IMR-90 (cell line): ENCODE measurements around the gene KAT6B. TPM values are rescaled to one million over a fixed set of nuclear protein-coding genes. Genes with fewer than 3 reads are reported as not detected.

Experiments
- ATAC-seq: fragments of 200-7000 bp; cut with Tn5 transposase; 2 replicates; pipeline ENCODE4 v1.9.1; 2020; ENCODE audit warnings: low read depth, mild to moderate bottlenecking, moderate library complexity
- BruUV-seq: library from RNA; stranded (reverse); fragments of 400-500 nt; replicated peaks from 2 replicates; lab custom pipeline; 2021; lab: Mats Ljungman, UMichigan
- CTCF ChIA-PET: fragments of 300-600 bp; formaldehyde crosslinking; extraction: SDS; loops from one replicate; lab custom pipeline; 2021; ENCODE audit warnings: antibody characterized with exemption; lab: Yijun Ruan, JAX
- POLR2A ChIA-PET: fragments of 300-600 bp; sonication (Branson Sonifier 250); formaldehyde crosslinking; loops from one replicate; lab custom pipeline; 2022; ENCODE audit warnings: antibody characterized with exemption; ENCODE audit not compliant: unreplicated experiment; lab: Charles Lee
- DNase-seq: peaks from one replicate; pipeline ENCODE4 v3.0.0; 2013
- H2AFZ ChIP-seq: replicated peaks from 2 replicates; pipeline ENCODE3; 2013; ENCODE audit warnings: low read length, mild to moderate bottlenecking; ENCODE audit not compliant: poor library complexity
- H2AK5ac ChIP-seq: 2 replicates; pipeline ENCODE4 v1.6.1; 2013; ENCODE audit warnings: low read depth, low read length, inconsistent platforms
- H2AK9ac ChIP-seq: replicated peaks from 2 replicates; pipeline ENCODE3; 2013; ENCODE audit warnings: mild to moderate bottlenecking, low read depth, low read length, moderate library complexity; ENCODE audit not compliant: poor library complexity
- H2BK120ac ChIP-seq: 2 replicates; pipeline ENCODE4 v1.6.1; 2013; ENCODE audit warnings: low read depth, low read length, inconsistent platforms
- H2BK15ac ChIP-seq: 3 replicates; pipeline ENCODE4 v1.6.1; 2013; ENCODE audit warnings: low read depth, low read length, inconsistent platforms
- H2BK20ac ChIP-seq: 2 replicates; pipeline ENCODE4 v1.6.1; 2013; ENCODE audit warnings: low read depth, mild to moderate bottlenecking, inconsistent platforms, low read length, moderate library complexity
- H2BK5ac ChIP-seq: 2 replicates; pipeline ENCODE4 v1.6.1; 2013; ENCODE audit warnings: mild to moderate bottlenecking, low read depth, low read length, inconsistent platforms; ENCODE audit not compliant: poor library complexity, severe bottlenecking
- H3K14ac ChIP-seq: replicated peaks from 2 replicates; pipeline ENCODE4 v1.6.1; 2013; ENCODE audit warnings: low read depth, low read length, inconsistent platforms
- H3K18ac ChIP-seq: 2 replicates; pipeline ENCODE4 v1.6.1; 2013; ENCODE audit warnings: low read depth, low read length, control low read depth
- H3K23ac ChIP-seq: 2 replicates; pipeline ENCODE4 v1.6.1; 2013; ENCODE audit warnings: low read depth, low read length, inconsistent platforms
- H3K27ac ChIP-seq: 2 replicates; pipeline ENCODE4 v1.5.1; 2013; ENCODE audit warnings: mild to moderate bottlenecking, control low read depth, low read length; ENCODE audit not compliant: insufficient read depth
- H3K27me3 ChIP-seq: 2 replicates; pipeline ENCODE4 v1.6.1; 2013; ENCODE audit warnings: low read length; ENCODE audit not compliant: control insufficient read depth, insufficient read depth
- H3K36me3 ChIP-seq: 2 replicates; pipeline ENCODE4 v1.6.1; 2013; ENCODE audit warnings: low read length, mixed read lengths; ENCODE audit not compliant: control insufficient read depth, insufficient read depth
- H3K4ac ChIP-seq: 2 replicates; pipeline ENCODE4 v1.6.1; 2013; ENCODE audit warnings: low read depth, low read length, inconsistent platforms
- H3K4me1 ChIP-seq: 2 replicates; pipeline ENCODE4 v1.6.1; 2013; ENCODE audit warnings: low read length, mixed read lengths; ENCODE audit not compliant: control insufficient read depth, insufficient read depth
- H3K4me2 ChIP-seq: 2 replicates; pipeline ENCODE4 v1.6.1; 2013; ENCODE audit warnings: low read depth, mild to moderate bottlenecking, control low read depth, low read length, moderate library complexity
- H3K4me3 ChIP-seq: 2 replicates; pipeline ENCODE4 v1.5.1; 2013; ENCODE audit warnings: low read depth, mild to moderate bottlenecking, control low read depth, low read length, moderate library complexity; ENCODE audit not compliant: insufficient read depth
- H3K56ac ChIP-seq: 2 replicates; pipeline ENCODE4 v1.6.1; 2013; ENCODE audit warnings: low read length, inconsistent platforms; ENCODE audit not compliant: insufficient read depth; ENCODE audit errors: extremely low read depth
- H3K79me1 ChIP-seq, 2 experiments: 2 replicates each; pipeline ENCODE4 v1.6.1; 2013; ENCODE audit warnings: low read length in 2 of 2, inconsistent platforms in 1 of 2, low read depth in 1 of 2
- H3K9ac ChIP-seq: 2 replicates; pipeline ENCODE4 v1.6.1; 2013; ENCODE audit warnings: low read depth, low read length, control low read depth
- H3K9me1 ChIP-seq: 2 replicates; pipeline ENCODE4 v1.6.1; 2013; ENCODE audit warnings: low read length, inconsistent platforms; ENCODE audit not compliant: insufficient read depth
- H3K9me3 ChIP-seq: 2 replicates; pipeline ENCODE4 v1.6.1; 2013; ENCODE audit warnings: low read length; ENCODE audit not compliant: control insufficient read depth, insufficient read depth
- H4K20me1 ChIP-seq: 2 replicates; pipeline ENCODE4 v1.6.1; 2013; ENCODE audit warnings: low read length, inconsistent platforms; ENCODE audit not compliant: insufficient read depth
- H4K5ac ChIP-seq: 2 replicates; pipeline ENCODE4 v1.6.1; 2013; ENCODE audit warnings: mild to moderate bottlenecking, low read depth, low read length, control low read depth
- H4K8ac ChIP-seq, 2 experiments: 2 replicates each; pipeline ENCODE4 v1.6.1; 2013; ENCODE audit warnings: low read depth in 2 of 2, low read length in 2 of 2, control low read depth in 1 of 2, inconsistent platforms in 1 of 2
- H4K91ac ChIP-seq: 2 replicates; pipeline ENCODE4 v1.6.1; 2013; ENCODE audit warnings: low read depth, low read length, inconsistent platforms; ENCODE audit not compliant: insufficient read depth
- CHD1 ChIP-seq: IDR thresholded peaks from 2 replicates; pipeline ENCODE4 v1.6.1; 2012; ENCODE audit warnings: low read depth, low read length, improper control_type of control experiment
- FOS ChIP-seq: fragments of 150-350 bp; IDR thresholded peaks from 2 replicates; pipeline ENCODE4 v1.6.1; 2016; ENCODE audit warnings: low read depth, low read length
- MAFK ChIP-seq: IDR thresholded peaks from 2 replicates; pipeline ENCODE4 v1.6.1; 2012; ENCODE audit warnings: low read depth, low read length, improper control_type of control experiment
- MXI1 ChIP-seq: IDR thresholded peaks from 2 replicates; pipeline ENCODE4 v1.6.1; 2012; ENCODE audit warnings: low read depth, mild to moderate bottlenecking, low read length, moderate library complexity, borderline replicate concordance
- POLR2A ChIP-seq: IDR thresholded peaks from 2 replicates; pipeline ENCODE4 v1.6.1; 2012; ENCODE audit warnings: mild to moderate bottlenecking, low read depth, low read length
- RAD21 ChIP-seq: IDR thresholded peaks from 2 replicates; pipeline ENCODE4 v1.6.1; 2012; ENCODE audit warnings: low read length, improper control_type of control experiment
- RFX5 ChIP-seq: IDR thresholded peaks from 2 replicates; pipeline ENCODE4 v1.8.0; 2012; ENCODE audit warnings: low read depth, mild to moderate bottlenecking, low read length, moderate library complexity
- SMC3 ChIP-seq: fragments of 150-350 bp; IDR thresholded peaks from 2 replicates; pipeline ENCODE4 v1.6.1; 2016; ENCODE audit warnings: low read depth, mild to moderate bottlenecking, antibody characterized with exemption, low read length, moderate library complexity
- WGBS, 2 experiments: methylation state at CpG; one replicate each; pipeline versions ENCODE4 v1.1.5 to v1.1.7; 2013; ENCODE audit warnings: missing lambda C conversion rate in 2 of 2; ENCODE audit not compliant: insufficient read length in 1 of 2; ENCODE audit errors: extremely low coverage in 2 of 2; 5-methylcytosine and 5-hydroxymethylcytosine counted together
- dilution Hi-C: fragments of 300-500 bp; cut with HindIII; formaldehyde crosslinking; loops from one replicate; pipeline ENCODE4 v1.14.3; 2018; ENCODE audit warnings: low sequenced_read_pairs; ENCODE audit not compliant: unreplicated experiment
- in situ Hi-C: fragments of 300-500 bp; cut with MboI; formaldehyde crosslinking; loops from 3 replicates; pipeline ENCODE4 v1.14.3; 2019; ENCODE audit warnings: low sequenced_read_pairs, inconsistent platforms, mixed read lengths
- intact Hi-C: fragments of 100-400 bp; cut with micrococcal nuclease; formaldehyde crosslinking; loops from 2 replicates; pipeline ENCODE4 v1.10.0; 2022
- polyA plus RNA-seq, 3 experiments: library from polyadenylated mRNA; depleted of rRNA; stranded (reverse); fragments of >200 nt; gene quantifications; 2 replicates each; pipeline ENCODE4 v1.2.3, GENCODE V29; 2012; ENCODE audit warnings: low replicate concordance in 1 of 3
- total RNA-seq: library from RNA; depleted of rRNA; stranded (reverse); fragments of >200 nt; gene quantifications from 2 replicates; pipeline ENCODE4 v1.2.3, GENCODE V29; 2012
- TF ChIP-seq, protein P1 (sequence below): fragments of 150-350 bp; IDR thresholded peaks from 2 replicates; pipeline ENCODE4 v1.6.1; 2017; ENCODE audit warnings: mild to moderate bottlenecking, antibody characterized with exemption, low read length, low read depth
- TF ChIP-seq, protein P2 (sequence below): fragments of 150-350 bp; IDR thresholded peaks from 2 replicates; pipeline ENCODE4 v1.6.1; 2016; ENCODE audit warnings: low read depth, mild to moderate bottlenecking, low read length, moderate library complexity, borderline replicate concordance

KAT6B gene
- total and polyA plus RNA-seq, 2 of the 4 experiments (the other 2 are of a cell fraction): 8.8 to 28.1 TPM

DNA sequence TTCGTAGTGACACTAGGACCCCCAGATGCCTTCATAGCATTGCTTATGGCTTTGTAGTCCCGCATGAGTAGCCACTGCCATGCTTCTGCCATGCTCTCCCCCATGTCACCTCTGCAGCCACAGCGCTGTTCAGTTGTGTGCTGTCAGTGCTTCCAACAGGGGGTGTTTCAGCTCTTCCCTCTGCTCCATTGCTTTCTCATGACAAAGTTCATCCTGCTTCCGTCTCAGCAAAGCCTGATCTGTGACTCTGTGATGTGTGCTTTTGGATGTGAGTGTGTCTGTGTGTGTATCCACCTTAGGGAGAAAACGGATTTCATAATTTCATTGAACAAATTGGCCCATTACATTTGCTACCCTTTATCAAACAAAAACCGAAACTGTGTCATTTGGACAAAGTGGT is 150.2 kb downstream of the KAT6B start:
- Histone ChIP-seq H3K36me3 (peaks cover 24% of the 10 kb centered on the region), H3K4ac (no peak overlapping the region), H3K56ac (no peak overlapping the region), H4K91ac (no peak overlapping the region), H3K9ac (no peak overlapping the region), H3K79me1 (peaks cover 19 to 27% of the 10 kb centered on the region in 2 experiments; a peak in 3 of 4 replicates), H2BK120ac (no peak overlapping the region), H3K9me3 (no peaks in the 10 kb centered on the region), H3K4me2 (no peak overlapping the region), H2BK15ac (no peak overlapping the region), H3K14ac (no peak overlapping the region), H4K8ac (no peak overlapping the region), H3K9me1 (peaks cover 9% of the 10 kb centered on the region; the same call in 1 of the 2 replicates), H3K27me3 (no peaks in the 10 kb centered on the region), H3K18ac (no peak overlapping the region), H2AK5ac (no peak overlapping the region), H3K4me3 (no peak overlapping the region), H2AFZ (no peak overlapping the region), H2BK5ac (no peak overlapping the region), H4K20me1 (no peaks in the 10 kb centered on the region), H2BK20ac (no peak overlapping the region), H3K27ac (no peak overlapping the region), H3K23ac (no peak overlapping the region), H2AK9ac (no peak overlapping the region), H3K4me1 (no peaks in the 10 kb centered on the region), H4K5ac (no peak overlapping the region)
- no peak for TF ChIP-seq FOS
- no peak for TF ChIP-seq SMC3
- TF ChIP-seq, protein P1, sequence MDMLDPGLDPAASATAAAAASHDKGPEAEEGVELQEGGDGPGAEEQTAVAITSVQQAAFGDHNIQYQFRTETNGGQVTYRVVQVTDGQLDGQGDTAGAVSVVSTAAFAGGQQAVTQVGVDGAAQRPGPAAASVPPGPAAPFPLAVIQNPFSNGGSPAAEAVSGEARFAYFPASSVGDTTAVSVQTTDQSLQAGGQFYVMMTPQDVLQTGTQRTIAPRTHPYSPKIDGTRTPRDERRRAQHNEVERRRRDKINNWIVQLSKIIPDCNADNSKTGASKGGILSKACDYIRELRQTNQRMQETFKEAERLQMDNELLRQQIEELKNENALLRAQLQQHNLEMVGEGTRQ: no peak
- no peak for TF ChIP-seq CHD1
- TF ChIP-seq, protein P2, sequence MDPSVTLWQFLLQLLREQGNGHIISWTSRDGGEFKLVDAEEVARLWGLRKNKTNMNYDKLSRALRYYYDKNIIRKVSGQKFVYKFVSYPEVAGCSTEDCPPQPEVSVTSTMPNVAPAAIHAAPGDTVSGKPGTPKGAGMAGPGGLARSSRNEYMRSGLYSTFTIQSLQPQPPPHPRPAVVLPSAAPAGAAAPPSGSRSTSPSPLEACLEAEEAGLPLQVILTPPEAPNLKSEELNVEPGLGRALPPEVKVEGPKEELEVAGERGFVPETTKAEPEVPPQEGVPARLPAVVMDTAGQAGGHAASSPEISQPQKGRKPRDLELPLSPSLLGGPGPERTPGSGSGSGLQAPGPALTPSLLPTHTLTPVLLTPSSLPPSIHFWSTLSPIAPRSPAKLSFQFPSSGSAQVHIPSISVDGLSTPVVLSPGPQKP: no peak
- no peak for TF ChIP-seq POLR2A
- no peak for TF ChIP-seq RFX5
- TF ChIP-seq MAFK: no peak
- no peak for TF ChIP-seq MXI1
- no peak for TF ChIP-seq RAD21
- DNase-seq: no peak
- ChIA-PET CTCF (no interaction called here), POLR2A (no interaction called here)
- 89 to 100% methylated on average over 1 to 2 of the region's 6 CpGs for WGBS, 2 experiments
- BruUV-seq: no TSS peak
- ATAC-seq: no peak
- intact Hi-C loops: no loop called here
- dilution Hi-C loops: no loop called here
- in situ Hi-C loops: no loop called here
